ENCODE results near the gene MEN1.

Gene MEN1

DNA sequence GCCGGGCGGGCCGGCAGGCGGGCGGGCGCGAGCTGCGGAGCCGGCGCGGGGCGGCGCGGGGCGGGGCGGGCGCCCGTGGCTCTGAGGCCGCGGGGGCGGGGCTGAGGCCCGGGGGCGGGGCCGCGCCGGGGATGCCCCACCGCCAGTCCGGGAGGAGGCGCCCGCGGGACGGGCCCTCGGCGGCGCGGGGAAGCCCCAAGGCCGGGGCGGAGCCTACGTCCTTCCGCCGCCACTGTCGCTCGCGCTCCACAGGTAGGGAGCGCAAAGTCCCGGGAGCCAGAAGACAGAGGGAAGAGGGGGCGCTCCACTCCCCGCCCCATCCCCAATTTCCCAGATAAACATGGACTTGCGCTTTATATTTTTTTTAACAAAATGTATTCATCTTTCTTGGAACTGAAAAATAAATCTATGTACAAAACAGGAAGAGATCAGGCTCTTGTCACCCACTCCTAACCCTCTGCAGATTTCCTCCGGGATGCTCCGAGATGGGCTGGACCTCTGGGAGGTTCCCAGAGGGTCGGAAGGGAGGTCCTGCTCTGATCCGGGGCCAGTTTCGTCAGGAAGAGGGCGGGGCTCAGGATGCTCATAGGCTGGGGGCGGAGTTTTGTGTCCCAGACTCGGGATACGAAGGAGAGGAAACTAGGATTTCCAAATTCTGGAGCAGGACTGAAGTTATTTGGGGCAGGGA is 7.0 kb downstream of the MEN1 start, which contains the start of gene MAP4K2:
MAP4K2 (minus strand) TSS at position 57 of the 688 bp plus-strand sequence. CDS start 65 bp downstream, outside the sequence.
- no peaks in the 10 kb centered on the region for H3K79me2 ChIP-seq (ENCODE audit: insufficient read depth, low read depth)
- no peak within 1 kb of the TSS for H3K4me3 ChIP-seq (IDR thresholded peaks at IDR 0.05; ENCODE audit: insufficient read depth, low read depth, low read length)
- H3K27me3 ChIP-seq (ENCODE audit: insufficient read depth, low read depth): no peaks in the 10 kb centered on the region
- no peak within 1 kb of the TSS for H3K27ac ChIP-seq
- H2AFZ ChIP-seq (ENCODE audit: low read depth): peak within 1 kb of the TSS; percentile 44; the same call in 1 of the 2 replicates
- H3K4me2 ChIP-seq: peak within 1 kb of the TSS; percentile 69
- H3K4me1 ChIP-seq (ENCODE audit: low read depth, poor library complexity, severe bottlenecking): peaks cover 12% of the 10 kb centered on the region
- H4K20me1 ChIP-seq (ENCODE audit: insufficient read depth): no peaks in the 10 kb centered on the region
- TF ChIP-seq, protein P1, sequence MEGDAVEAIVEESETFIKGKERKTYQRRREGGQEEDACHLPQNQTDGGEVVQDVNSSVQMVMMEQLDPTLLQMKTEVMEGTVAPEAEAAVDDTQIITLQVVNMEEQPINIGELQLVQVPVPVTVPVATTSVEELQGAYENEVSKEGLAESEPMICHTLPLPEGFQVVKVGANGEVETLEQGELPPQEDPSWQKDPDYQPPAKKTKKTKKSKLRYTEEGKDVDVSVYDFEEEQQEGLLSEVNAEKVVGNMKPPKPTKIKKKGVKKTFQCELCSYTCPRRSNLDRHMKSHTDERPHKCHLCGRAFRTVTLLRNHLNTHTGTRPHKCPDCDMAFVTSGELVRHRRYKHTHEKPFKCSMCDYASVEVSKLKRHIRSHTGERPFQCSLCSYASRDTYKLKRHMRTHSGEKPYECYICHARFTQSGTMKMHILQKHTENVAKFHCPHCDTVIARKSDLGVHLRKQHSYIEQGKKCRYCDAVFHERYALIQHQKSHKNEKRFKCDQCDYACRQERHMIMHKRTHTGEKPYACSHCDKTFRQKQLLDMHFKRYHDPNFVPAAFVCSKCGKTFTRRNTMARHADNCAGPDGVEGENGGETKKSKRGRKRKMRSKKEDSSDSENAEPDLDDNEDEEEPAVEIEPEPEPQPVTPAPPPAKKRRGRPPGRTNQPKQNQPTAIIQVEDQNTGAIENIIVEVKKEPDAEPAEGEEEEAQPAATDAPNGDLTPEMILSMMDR (conservative IDR thresholded peaks at IDR 0.05; ENCODE audit: low read depth, low read length): no peak
- no peaks in the 10 kb centered on the region for H3K36me3 ChIP-seq (ENCODE audit: insufficient read depth)
- no peak within 1 kb of the TSS; the same call in 1 of the 2 replicates for H3K9ac ChIP-seq

DNA sequence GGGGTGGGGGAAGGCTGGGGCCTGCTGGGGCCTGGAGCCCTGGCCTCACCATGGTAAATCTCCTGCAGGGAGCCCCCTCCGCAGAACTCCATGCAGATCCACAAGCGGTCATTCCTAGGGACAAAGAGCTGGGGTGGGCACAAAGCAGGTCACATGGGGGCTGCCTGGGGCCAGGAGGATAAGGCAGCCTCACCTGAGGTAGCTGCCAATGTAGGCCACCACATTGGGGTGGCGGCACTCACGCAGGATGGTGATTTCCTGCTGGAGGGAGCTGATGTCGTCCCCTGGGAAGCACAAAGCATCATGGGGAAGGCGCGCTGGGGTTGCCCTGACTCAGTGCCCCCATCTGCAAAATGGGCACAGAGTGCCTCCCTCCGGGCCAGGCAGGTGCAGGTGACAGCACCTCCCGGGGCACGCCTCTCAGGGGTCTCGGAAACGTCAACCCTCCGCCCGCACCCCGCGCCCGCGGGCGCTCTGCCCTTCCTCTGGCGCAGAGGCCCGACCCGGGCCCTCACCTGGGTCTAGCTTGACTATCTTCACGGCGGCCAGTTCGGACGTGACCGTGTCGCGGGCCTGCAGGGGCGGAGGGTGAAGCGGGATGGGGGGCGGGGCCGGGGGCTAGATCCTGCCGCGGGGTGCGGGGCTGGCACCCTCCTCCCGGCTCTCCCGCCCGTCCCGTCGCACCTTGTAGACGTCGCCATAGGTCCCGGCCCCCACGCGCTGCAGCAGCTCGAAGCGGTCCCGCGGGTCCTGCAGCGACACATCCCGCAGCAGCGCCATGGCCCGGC is 7.8 kb downstream of the MEN1 start:
- Histone ChIP-seq H2AFZ (ENCODE audit: low read depth) (peak overlapping the region; percentile 26; the same call in 1 of the 2 replicates), H3K9ac (no peak overlapping the region), H3K4me3 (IDR thresholded peaks at IDR 0.05; ENCODE audit: insufficient read depth, low read depth, low read length) (no peak overlapping the region), H3K27me3 (ENCODE audit: insufficient read depth, low read depth) (no peaks in the 10 kb centered on the region), H3K36me3 (ENCODE audit: insufficient read depth) (no peaks in the 10 kb centered on the region), H3K4me2 (peak overlapping the region; percentile 45), H3K4me1 (ENCODE audit: low read depth, poor library complexity, severe bottlenecking) (peaks cover 12% of the 10 kb centered on the region), H3K27ac (no peak overlapping the region), H3K79me2 (ENCODE audit: insufficient read depth, low read depth) (no peaks in the 10 kb centered on the region), H4K20me1 (ENCODE audit: insufficient read depth) (no peaks in the 10 kb centered on the region)
- TF ChIP-seq, protein P1 (conservative IDR thresholded peaks at IDR 0.05; ENCODE audit: low read depth, low read length): no peak

DNA sequence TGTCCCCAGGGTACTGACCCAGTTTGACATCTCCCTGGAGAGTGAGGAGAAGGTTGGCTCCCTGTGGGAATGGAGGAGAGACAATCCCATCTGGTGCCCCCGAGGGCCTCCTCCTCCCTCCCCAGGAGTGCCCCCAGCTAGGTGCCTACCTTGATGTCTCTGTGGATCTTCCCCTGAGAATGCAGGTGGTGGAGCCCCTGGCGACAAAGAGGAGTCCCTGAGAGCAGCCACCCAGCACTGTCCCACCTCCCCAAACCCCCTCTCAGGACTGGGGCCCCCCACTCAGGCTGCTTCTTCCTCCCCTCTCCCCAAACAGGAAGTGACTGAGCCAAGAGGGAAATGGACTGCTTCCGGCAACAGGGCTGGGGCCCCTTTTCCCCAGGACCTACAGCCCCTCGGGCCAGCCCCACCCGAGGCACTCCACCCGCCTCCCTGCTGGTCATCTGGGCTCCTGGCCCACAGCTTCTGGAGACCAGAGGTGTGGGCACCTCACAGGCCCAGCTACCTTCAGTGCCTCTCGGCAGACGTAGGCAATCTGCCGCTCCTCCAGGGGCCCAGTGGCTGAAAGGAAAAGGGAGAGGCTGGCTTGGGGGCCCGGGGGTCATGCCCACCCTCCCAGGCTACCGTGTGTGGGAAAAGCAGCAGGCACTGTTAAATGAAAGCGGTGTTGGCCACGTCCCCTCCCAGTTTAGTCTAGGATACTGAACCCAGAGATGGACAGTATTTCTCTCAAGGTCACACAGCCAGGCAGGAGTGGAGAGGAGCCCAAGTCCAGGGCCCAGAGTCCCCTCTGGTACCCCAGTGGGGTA is 8.6 kb downstream of the MEN1 start:
- Histone ChIP-seq H3K79me2 (ENCODE audit: insufficient read depth, low read depth) (no peaks in the 10 kb centered on the region), H3K4me3 (IDR thresholded peaks at IDR 0.05; ENCODE audit: insufficient read depth, low read depth, low read length) (no peak overlapping the region), H3K9ac (no peak overlapping the region), H3K27me3 (ENCODE audit: insufficient read depth, low read depth) (no peaks in the 10 kb centered on the region), H3K4me1 (ENCODE audit: low read depth, poor library complexity, severe bottlenecking) (peaks cover 12% of the 10 kb centered on the region), H3K36me3 (ENCODE audit: insufficient read depth) (no peaks in the 10 kb centered on the region), H2AFZ (ENCODE audit: low read depth) (no peak overlapping the region), H3K4me2 (peak overlapping the region; percentile 45), H3K27ac (no peak overlapping the region), H4K20me1 (ENCODE audit: insufficient read depth) (no peaks in the 10 kb centered on the region)
- TF ChIP-seq, protein P1 (conservative IDR thresholded peaks at IDR 0.05; ENCODE audit: low read depth, low read length): no peak

DNA sequence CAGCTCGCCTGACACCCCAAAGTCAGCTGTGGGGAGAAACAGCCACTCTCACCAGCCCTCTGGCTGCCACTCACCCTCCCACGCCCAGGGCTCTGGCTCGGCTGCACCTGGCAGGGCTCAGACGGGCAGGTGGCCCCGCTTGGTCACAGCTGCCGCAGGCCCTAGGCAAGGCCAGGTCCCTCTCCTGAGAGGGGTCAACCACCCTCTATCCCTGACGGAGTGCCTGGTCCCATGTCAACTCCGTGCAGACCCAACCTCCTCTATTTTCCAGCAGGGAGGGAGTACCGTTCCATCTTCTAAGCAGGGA is 9.2 kb downstream of the MEN1 start:
- TF ChIP-seq, protein P1 (conservative IDR thresholded peaks at IDR 0.05; ENCODE audit: low read depth, low read length): no peak
- H3K4me1 ChIP-seq (ENCODE audit: low read depth, poor library complexity, severe bottlenecking): peaks cover 12% of the 10 kb centered on the region
- H3K36me3 ChIP-seq (ENCODE audit: insufficient read depth): no peaks in the 10 kb centered on the region
- no peak overlapping the region for H3K4me3 ChIP-seq (IDR thresholded peaks at IDR 0.05; ENCODE audit: insufficient read depth, low read depth, low read length)
- H3K27me3 ChIP-seq (ENCODE audit: insufficient read depth, low read depth): no peaks in the 10 kb centered on the region
- H2AFZ ChIP-seq (ENCODE audit: low read depth): no peak overlapping the region
- H3K27ac ChIP-seq: no peak overlapping the region
- H3K9ac ChIP-seq: no peak overlapping the region
- H3K4me2 ChIP-seq: no peak overlapping the region
- H3K79me2 ChIP-seq (ENCODE audit: insufficient read depth, low read depth): no peaks in the 10 kb centered on the region
- H4K20me1 ChIP-seq (ENCODE audit: insufficient read depth): no peaks in the 10 kb centered on the region
